A673 (cell line): ENCODE measurements around the gene SELP. TPM values are rescaled to one million over a fixed set of nuclear protein-coding genes. Genes with fewer than 3 reads are reported as not detected.

ENCODE experiments used
- Bru-seq: library from RNA; stranded (reverse); fragments of 400-500 nt; gene quantifications from one replicate; lab custom pipeline; 2021; lab: Mats Ljungman, UMichigan
- BruChase-seq, 2 experiments: library from RNA; stranded (reverse); fragments of 400-500 nt; gene quantifications; one replicate each; lab custom pipeline; 2021; lab: Mats Ljungman, UMichigan
- BruUV-seq: library from RNA; stranded (reverse); fragments of 400-500 nt; replicated peaks from 2 replicates; lab custom pipeline; 2021; lab: Mats Ljungman, UMichigan
- CTCF ChIA-PET: fragments of 300-600 bp; sonication (Branson Sonifier 250); formaldehyde crosslinking; loops from one replicate; lab custom pipeline; 2022; ENCODE audit warnings: antibody characterized with exemption; lab: Charles Lee
- POLR2A ChIA-PET: fragments of 300-600 bp; sonication (Branson Sonifier 250); formaldehyde crosslinking; loops from one replicate; lab custom pipeline; 2022; ENCODE audit warnings: antibody characterized with exemption; ENCODE audit not compliant: low non-redundant PET; lab: Charles Lee
- DNase-seq: peaks from one replicate; pipeline ENCODE4 v3.0.0-alpha.2; 2015; ENCODE audit warnings: low spot score
- H3K27ac ChIP-seq: fragments of 200-600 bp; sonication (generic); 2 replicates; pipeline ENCODE4 v1.5.1; 2016; ENCODE audit warnings: mixed run types, low read depth, mild to moderate bottlenecking, mixed read lengths, antibody characterized with exemption, low read length; ENCODE audit not compliant: poor library complexity, severe bottlenecking
- H3K27me3 ChIP-seq: fragments of 200-600 bp; sonication (generic); replicated peaks from 2 replicates; pipeline ENCODE4 v1.6.1; 2017; ENCODE audit warnings: mixed run types, low read depth, mild to moderate bottlenecking, mixed read lengths, antibody characterized with exemption, low read length; ENCODE audit not compliant: insufficient read depth, poor library complexity
- H3K36me3 ChIP-seq: fragments of 200-600 bp; sonication (generic); 2 replicates; pipeline ENCODE4 v1.6.1; 2016; ENCODE audit warnings: mixed run types, mild to moderate bottlenecking, mixed read lengths, antibody characterized with exemption, low read length; ENCODE audit not compliant: insufficient read depth, poor library complexity, severe bottlenecking
- H3K4me1 ChIP-seq: fragments of 200-600 bp; sonication (generic); 2 replicates; pipeline ENCODE4 v1.6.1; 2017; ENCODE audit warnings: mixed run types, mild to moderate bottlenecking, mixed read lengths, antibody characterized with exemption, low read length; ENCODE audit not compliant: insufficient read depth, poor library complexity, severe bottlenecking
- H3K4me3 ChIP-seq: fragments of 200-600 bp; sonication (generic); 2 replicates; pipeline ENCODE4 v1.5.1; 2016; ENCODE audit warnings: low read depth, mixed run types, mild to moderate bottlenecking, mixed read lengths, low read length; ENCODE audit not compliant: poor library complexity, severe bottlenecking
- H3K9me3 ChIP-seq: fragments of 200-600 bp; sonication (generic); 2 replicates; pipeline ENCODE4 v1.6.1; 2016; ENCODE audit warnings: mixed run types, low read depth, mild to moderate bottlenecking, mixed read lengths, antibody characterized with exemption, low read length; ENCODE audit not compliant: poor library complexity, severe bottlenecking
- CTCF ChIP-seq: fragments of 300-800, 200-600 bp; sonication (generic); conservative IDR thresholded peaks from 2 replicates; pipeline ENCODE4 v1.5.1; 2017; ENCODE audit warnings: low read depth, mild to moderate bottlenecking, antibody characterized with exemption, low read length, moderate library complexity, mixed read lengths
- EZH2 ChIP-seq: fragments of 200-600 bp; sonication (generic); IDR thresholded peaks from 2 replicates; pipeline ENCODE4 v1.6.1; 2017; ENCODE audit warnings: borderline replicate concordance, low read depth, mild to moderate bottlenecking, mixed read lengths, antibody characterized with exemption, low read length; ENCODE audit not compliant: poor library complexity, severe bottlenecking
- intact Hi-C: fragments of 100-400 bp; cut with micrococcal nuclease; formaldehyde crosslinking; loops from one replicate; pipeline ENCODE4 v1.10.0; 2022; ENCODE audit not compliant: unreplicated experiment
- long read RNA-seq: library from polyadenylated mRNA; stranded (forward); transcript quantifications from one replicate; pipeline ENCODE4 v2.0.0, GENCODE V29; 2022
- total RNA-seq: library from RNA; stranded (reverse); gene quantifications from 2 replicates; pipeline ENCODE4 v1.2.3, GENCODE V29; 2021

The SELP gene
- total RNA-seq, result not detected in 2 replicates
- not detected for Bru-seq, nascent RNA
- BruChase-seq, experiment 1, labeled RNA remaining after a 2-hour chase, result not detected
- BruChase-seq, experiment 2, labeled RNA remaining after a 6-hour chase, result not detected
- long read RNA-seq, result 0 reads

DNA sequence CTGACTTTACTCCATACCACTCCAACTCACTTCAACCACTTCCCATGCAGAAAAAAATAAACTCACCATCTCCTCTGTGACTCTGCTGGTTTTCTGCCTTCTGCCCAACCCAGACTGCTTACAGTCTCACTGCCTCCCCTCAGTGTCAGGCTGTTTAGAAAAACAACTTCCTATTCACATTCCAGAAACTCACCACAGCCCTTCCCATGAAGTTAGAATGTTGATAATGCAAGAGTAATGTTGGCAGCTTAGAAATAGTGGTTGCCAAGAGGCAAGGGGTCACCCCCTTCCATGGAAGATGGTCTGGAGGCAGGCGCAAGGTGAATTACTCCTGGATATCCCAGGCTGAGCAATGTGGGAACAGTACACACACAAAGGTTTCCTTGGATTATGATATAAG lies at the start of gene SELP:
Gene SELP, minus strand, starts transcription at position 119 of the 400 bp plus-strand sequence. Its CDS starts 50 bp downstream, at position 69.
- DNase-seq, result no peak
- CTCF ChIA-PET, result no interaction called here

DNA sequence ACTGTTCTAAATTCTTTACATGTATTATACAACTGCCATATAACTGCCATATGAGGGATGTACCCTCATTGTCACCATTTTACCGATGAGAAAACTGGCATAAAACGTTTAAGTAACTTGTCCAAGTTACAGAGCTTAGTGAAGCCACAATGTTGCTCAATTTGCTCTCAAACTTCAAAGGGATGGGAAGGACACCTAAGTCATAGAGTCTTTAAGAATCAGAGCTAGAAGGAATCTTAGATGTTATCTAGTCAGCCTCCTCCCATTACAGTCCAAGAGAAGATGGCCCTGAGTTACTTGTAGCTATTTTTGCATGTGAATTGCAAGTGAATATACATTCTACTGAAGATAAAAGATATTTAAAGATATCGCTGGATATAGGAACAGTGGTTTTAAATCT lies 49.8 kb upstream of the SELP start:
- Histone ChIP-seq H3K27ac (no peak overlapping the region), H3K9me3 (no peaks in the 10 kb centered on the region), H3K4me3 (no peak overlapping the region), H3K27me3 (peaks cover 8% of the 10 kb centered on the region), H3K36me3 (no peaks in the 10 kb centered on the region), H3K4me1 (no peaks in the 10 kb centered on the region)
- no TSS peak for BruUV-seq
- DNase-seq, result no peak
- intact Hi-C loops, result no loop called here
- POLR2A ChIA-PET, result no interaction called here
- CTCF ChIA-PET, result no interaction called here
- TF ChIP-seq CTCF (no peak), EZH2 (no peak)

More for the DNA sequence above, at the start of gene SELP:
- H3K4me1 ChIP-seq, result no peaks in the 10 kb centered on the region
- H3K36me3 ChIP-seq, result no peaks in the 10 kb centered on the region
- no peak within 1 kb of the TSS for H3K4me3 ChIP-seq
- POLR2A ChIA-PET, result no interaction called here
- H3K9me3 ChIP-seq, result peaks cover 11% of the 10 kb centered on the region
- no TSS peak for BruUV-seq
- intact Hi-C loops, result no loop called here
- no peak within 1 kb of the TSS for H3K27ac ChIP-seq
- TF ChIP-seq EZH2, result no peak
- no peak for TF ChIP-seq CTCF
- peaks cover 22% of the 10 kb centered on the region for H3K27me3 ChIP-seq

- Histone ChIP-seq H3K27me3 (peaks cover 1% of the 10 kb centered on the region), H3K9me3 (no peaks in the 10 kb centered on the region), H3K36me3 (no peaks in the 10 kb centered on the region), H3K4me1 (no peaks in the 10 kb centered on the region), H3K27ac (no peak overlapping the region), H3K4me3 (no peak overlapping the region)
- no TSS peak for BruUV-seq
- TF ChIP-seq EZH2 (no peak), CTCF (no peak)
- DNase-seq, result no peak
- intact Hi-C loops, result no loop called here
- POLR2A ChIA-PET, result no interaction called here
- CTCF ChIA-PET, result no interaction called here
These were observed 46.1 kb upstream of the SELP start for GRCh38 chr1:169676001-169676400.
